ENCODE results near the gene OPCML.

The OPCML gene

GRCh38 chr11:133355095-133355494, 177.2 kb downstream of the OPCML start:
- no peaks in the 10 kb centered on the region for H3K79me2 ChIP-seq (ENCODE audit: insufficient read depth, low read length)
- no peak overlapping the region for H2AFZ ChIP-seq (ENCODE audit: low read length)
- H3K4me2 ChIP-seq (ENCODE audit: low read depth, low read length, poor library complexity, severe bottlenecking) = no peak overlapping the region
- no peaks in the 10 kb centered on the region for H3K4me1 ChIP-seq (ENCODE audit: insufficient read depth, low read length, poor library complexity, severe bottlenecking)
- H3K4me3 ChIP-seq (ENCODE audit: low read length, poor library complexity, severe bottlenecking) = no peak overlapping the region
- H3F3A ChIP-seq (ENCODE audit: low read depth) = no peaks in the 10 kb centered on the region
- no peak for TF ChIP-seq EZH2phosphoT487 (IDR thresholded peaks at IDR 0.05; ENCODE audit: borderline replicate concordance)
- TF ChIP-seq, protein P1, sequence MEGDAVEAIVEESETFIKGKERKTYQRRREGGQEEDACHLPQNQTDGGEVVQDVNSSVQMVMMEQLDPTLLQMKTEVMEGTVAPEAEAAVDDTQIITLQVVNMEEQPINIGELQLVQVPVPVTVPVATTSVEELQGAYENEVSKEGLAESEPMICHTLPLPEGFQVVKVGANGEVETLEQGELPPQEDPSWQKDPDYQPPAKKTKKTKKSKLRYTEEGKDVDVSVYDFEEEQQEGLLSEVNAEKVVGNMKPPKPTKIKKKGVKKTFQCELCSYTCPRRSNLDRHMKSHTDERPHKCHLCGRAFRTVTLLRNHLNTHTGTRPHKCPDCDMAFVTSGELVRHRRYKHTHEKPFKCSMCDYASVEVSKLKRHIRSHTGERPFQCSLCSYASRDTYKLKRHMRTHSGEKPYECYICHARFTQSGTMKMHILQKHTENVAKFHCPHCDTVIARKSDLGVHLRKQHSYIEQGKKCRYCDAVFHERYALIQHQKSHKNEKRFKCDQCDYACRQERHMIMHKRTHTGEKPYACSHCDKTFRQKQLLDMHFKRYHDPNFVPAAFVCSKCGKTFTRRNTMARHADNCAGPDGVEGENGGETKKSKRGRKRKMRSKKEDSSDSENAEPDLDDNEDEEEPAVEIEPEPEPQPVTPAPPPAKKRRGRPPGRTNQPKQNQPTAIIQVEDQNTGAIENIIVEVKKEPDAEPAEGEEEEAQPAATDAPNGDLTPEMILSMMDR (conservative IDR thresholded peaks at IDR 0.05; ENCODE audit: low read length) = no peak
- peaks cover 4% of the 10 kb centered on the region; the same call in 1 of the 2 replicates for H3K9me3 ChIP-seq (ENCODE audit: insufficient read depth, low read depth, low read length)
- H3K9ac ChIP-seq (ENCODE audit: low read depth, low read length, poor library complexity, severe bottlenecking) = no peak overlapping the region
- no peaks in the 10 kb centered on the region for H4K20me1 ChIP-seq (ENCODE audit: insufficient read depth, low read length, poor library complexity, severe bottlenecking)
- H3K36me3 ChIP-seq (ENCODE audit: insufficient read depth, low read length) = no peaks in the 10 kb centered on the region
- H3K9me2 ChIP-seq (replicated peaks; ENCODE audit: low read depth, low read length) = no peaks in the 10 kb centered on the region
- H3K27me3 ChIP-seq (ENCODE audit: insufficient read depth, low read length, poor library complexity, severe bottlenecking) = no peaks in the 10 kb centered on the region

DNA sequence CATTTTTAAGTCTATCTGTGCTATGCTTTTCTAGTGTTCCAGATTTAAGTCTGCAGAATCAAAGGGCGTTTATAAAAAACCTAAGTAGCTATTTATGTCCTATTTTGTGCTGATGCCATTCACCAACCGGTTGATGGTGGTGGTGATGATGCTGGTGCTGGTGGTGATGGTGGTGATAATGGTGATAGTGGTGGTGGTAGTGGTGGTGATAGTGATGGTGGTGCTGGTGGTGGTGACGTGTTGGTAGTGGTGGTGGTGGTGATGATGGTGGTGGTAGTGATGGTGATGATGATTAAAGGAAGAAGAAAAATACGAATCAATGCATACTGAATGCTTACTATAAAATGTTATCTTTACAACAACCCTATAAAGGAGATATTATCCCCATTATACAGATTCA, 178.2 kb downstream of the OPCML start:
- H4K20me1 ChIP-seq (ENCODE audit: insufficient read depth, low read length, poor library complexity, severe bottlenecking) = no peaks in the 10 kb centered on the region
- no peak overlapping the region for H2AFZ ChIP-seq (ENCODE audit: low read length)
- H3K27me3 ChIP-seq (ENCODE audit: insufficient read depth, low read length, poor library complexity, severe bottlenecking) = no peaks in the 10 kb centered on the region
- H3F3A ChIP-seq (ENCODE audit: low read depth) = no peaks in the 10 kb centered on the region
- no peaks in the 10 kb centered on the region for H3K79me2 ChIP-seq (ENCODE audit: insufficient read depth, low read length)
- no peak overlapping the region for H3K9ac ChIP-seq (ENCODE audit: low read depth, low read length, poor library complexity, severe bottlenecking)
- H3K4me1 ChIP-seq (ENCODE audit: insufficient read depth, low read length, poor library complexity, severe bottlenecking) = no peaks in the 10 kb centered on the region
- TF ChIP-seq, protein P1 (conservative IDR thresholded peaks at IDR 0.05; ENCODE audit: low read length) = no peak
- no peak for TF ChIP-seq EZH2phosphoT487 (IDR thresholded peaks at IDR 0.05; ENCODE audit: borderline replicate concordance)
- no peak overlapping the region for H3K4me3 ChIP-seq (ENCODE audit: low read length, poor library complexity, severe bottlenecking)
- H3K9me3 ChIP-seq (ENCODE audit: insufficient read depth, low read depth, low read length) = peaks cover 4% of the 10 kb centered on the region; the same call in 1 of the 2 replicates
- H3K9me2 ChIP-seq (replicated peaks; ENCODE audit: low read depth, low read length) = no peaks in the 10 kb centered on the region
- H3K36me3 ChIP-seq (ENCODE audit: insufficient read depth, low read length) = no peaks in the 10 kb centered on the region
- H3K4me2 ChIP-seq (ENCODE audit: low read depth, low read length, poor library complexity, severe bottlenecking) = no peak overlapping the region

DNA sequence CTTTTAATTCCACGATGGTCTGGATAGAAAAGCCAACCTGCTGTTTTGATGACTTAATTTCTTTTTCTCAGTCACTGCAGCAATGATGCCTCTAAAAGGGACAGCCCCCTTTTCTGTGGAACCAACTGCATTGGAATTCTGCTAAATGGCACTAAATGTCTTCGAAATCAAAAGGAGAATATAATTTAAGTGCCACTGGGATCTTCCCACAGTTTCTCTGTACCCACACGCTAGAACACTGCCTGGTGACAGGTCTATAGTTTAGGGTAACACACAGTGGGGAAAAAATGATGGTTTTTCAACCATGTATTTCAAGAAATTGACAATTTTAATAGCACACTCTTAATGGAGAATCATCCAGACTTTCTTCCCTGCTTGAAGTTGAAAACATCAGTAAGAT, 182.3 kb downstream of the OPCML start:
- TF ChIP-seq, protein P1 (conservative IDR thresholded peaks at IDR 0.05; ENCODE audit: low read length) = no peak
- TF ChIP-seq EZH2phosphoT487 (IDR thresholded peaks at IDR 0.05; ENCODE audit: borderline replicate concordance) = no peak
- no peaks in the 10 kb centered on the region for H3K79me2 ChIP-seq (ENCODE audit: insufficient read depth, low read length)
- H3K4me3 ChIP-seq (ENCODE audit: low read length, poor library complexity, severe bottlenecking) = no peak overlapping the region

More for the DNA sequence above, 182.3 kb downstream of the OPCML start:
- H3K4me2 ChIP-seq (ENCODE audit: low read depth, low read length, poor library complexity, severe bottlenecking) = no peak overlapping the region
- H3K9me2 ChIP-seq (replicated peaks; ENCODE audit: low read depth, low read length) = no peaks in the 10 kb centered on the region
- no peak overlapping the region for H2AFZ ChIP-seq (ENCODE audit: low read length)
- peaks cover 4% of the 10 kb centered on the region; the same call in 1 of the 2 replicates for H3K9me3 ChIP-seq (ENCODE audit: insufficient read depth, low read depth, low read length)
- H3K27me3 ChIP-seq (ENCODE audit: insufficient read depth, low read length, poor library complexity, severe bottlenecking) = no peaks in the 10 kb centered on the region
- no peaks in the 10 kb centered on the region for H3K36me3 ChIP-seq (ENCODE audit: insufficient read depth, low read length)
- H3K9ac ChIP-seq (ENCODE audit: low read depth, low read length, poor library complexity, severe bottlenecking) = no peak overlapping the region
- no peaks in the 10 kb centered on the region for H3F3A ChIP-seq (ENCODE audit: low read depth)
- no peaks in the 10 kb centered on the region for H4K20me1 ChIP-seq (ENCODE audit: insufficient read depth, low read length, poor library complexity, severe bottlenecking)
- H3K4me1 ChIP-seq (ENCODE audit: insufficient read depth, low read length, poor library complexity, severe bottlenecking) = no peaks in the 10 kb centered on the region
